ENCODE results near the gene LRRN2. TPM values are rescaled to one million over a fixed set of nuclear protein-coding genes. Genes with fewer than 3 reads are reported as not detected.

The LRRN2 gene
- total and polyA plus RNA-seq, 9 of the 15 experiments (the other 6 are each of a cell fraction or from before 2014, with no cell fraction given), result 0.05 TPM; not detected in 8

DNA sequence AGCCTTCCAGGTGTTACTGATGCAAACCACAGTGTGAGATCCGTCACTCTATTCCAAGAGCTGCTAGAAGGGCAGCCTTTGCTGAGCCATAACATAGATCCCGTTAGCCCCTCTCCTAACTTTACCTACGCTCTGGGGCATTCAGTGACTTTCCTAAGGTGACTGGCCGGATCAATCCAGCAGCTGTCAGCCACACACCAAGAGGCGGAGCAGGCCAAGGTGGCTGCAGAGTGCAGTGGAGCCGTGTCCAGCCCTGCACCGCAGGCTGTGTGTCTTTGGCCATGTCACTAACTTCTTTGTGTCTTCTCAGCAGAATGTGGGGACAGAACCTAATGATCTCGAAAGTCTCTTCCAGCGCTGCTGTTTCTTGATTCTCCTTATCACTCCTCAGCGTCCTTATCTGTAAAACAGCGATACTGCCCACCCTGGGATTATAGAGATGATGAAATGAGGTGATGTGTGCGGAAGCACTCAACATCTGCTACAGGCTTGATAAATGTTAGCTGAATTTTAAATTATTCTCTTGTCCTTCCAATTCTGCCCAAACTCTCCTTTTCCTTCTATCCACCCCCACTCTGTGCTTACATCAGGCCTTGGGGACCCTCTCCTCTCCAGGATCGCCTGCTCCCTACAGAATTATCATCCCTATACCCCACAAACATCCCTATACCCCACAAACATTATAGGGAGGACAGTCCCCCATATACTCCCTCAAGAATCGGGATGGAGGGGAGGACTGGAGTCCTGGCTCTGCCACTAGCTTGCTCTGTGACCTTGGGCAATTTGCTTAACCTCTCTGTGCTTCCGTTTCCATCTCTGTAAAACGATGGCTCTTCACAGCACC, 25.8 kb upstream of the LRRN2 start (continued):
- TF ChIP-seq, protein P1, sequence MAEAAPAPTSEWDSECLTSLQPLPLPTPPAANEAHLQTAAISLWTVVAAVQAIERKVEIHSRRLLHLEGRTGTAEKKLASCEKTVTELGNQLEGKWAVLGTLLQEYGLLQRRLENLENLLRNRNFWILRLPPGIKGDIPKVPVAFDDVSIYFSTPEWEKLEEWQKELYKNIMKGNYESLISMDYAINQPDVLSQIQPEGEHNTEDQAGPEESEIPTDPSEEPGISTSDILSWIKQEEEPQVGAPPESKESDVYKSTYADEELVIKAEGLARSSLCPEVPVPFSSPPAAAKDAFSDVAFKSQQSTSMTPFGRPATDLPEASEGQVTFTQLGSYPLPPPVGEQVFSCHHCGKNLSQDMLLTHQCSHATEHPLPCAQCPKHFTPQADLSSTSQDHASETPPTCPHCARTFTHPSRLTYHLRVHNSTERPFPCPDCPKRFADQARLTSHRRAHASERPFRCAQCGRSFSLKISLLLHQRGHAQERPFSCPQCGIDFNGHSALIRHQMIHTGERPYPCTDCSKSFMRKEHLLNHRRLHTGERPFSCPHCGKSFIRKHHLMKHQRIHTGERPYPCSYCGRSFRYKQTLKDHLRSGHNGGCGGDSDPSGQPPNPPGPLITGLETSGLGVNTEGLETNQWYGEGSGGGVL (CRISPR knock-in tag; IDR thresholded peaks at IDR 0.05), result no peak
- TF ChIP-seq POLR2B (IDR thresholded peaks at IDR 0.05; ENCODE audit: low read depth, partially characterized antibody) (peak; percentile 59), NRF1 (conservative IDR thresholded peaks at IDR 0.05 in 1 of 2, IDR thresholded peaks at IDR 0.05 in 1 of 2) (0 out of 4 replicates have a peak, but pooled peaks have one; percentile 18 to 28), SRSF9 (IDR thresholded peaks at IDR 0.05; ENCODE audit: borderline replicate concordance, low read depth, low read length) (no peak), DIDO1 (tag; IDR thresholded peaks at IDR 0.05; ENCODE audit: low read depth) (peak; percentile 42), TAF15 (IDR thresholded peaks at IDR 0.05; ENCODE audit: low read depth, low read length) (no peak), NFE2L1 (tag; IDR thresholded peaks at IDR 0.05; ENCODE audit: borderline replicate concordance, low read depth) (no peak), POLR3A (IDR thresholded peaks at IDR 0.05; ENCODE audit: borderline replicate concordance, extremely low read depth, insufficient read depth, insufficient read length) (no peak), ZNF384 (IDR thresholded peaks at IDR 0.05; ENCODE audit: low read depth, low read length) (no peak), ILF3 (IDR thresholded peaks at IDR 0.05; ENCODE audit: borderline replicate concordance) (no peak), CBX2 (IDR thresholded peaks at IDR 0.05; ENCODE audit: insufficient read depth, low read length, poor library complexity, severe bottlenecking) (no peak), TRIM28 (IDR thresholded peaks at IDR 0.05) (peak; percentile 53), U2AF2 (optimal IDR thresholded peaks at IDR 0.05; ENCODE audit: low read depth, low read length) (no peak), JUND (IDR thresholded peaks at IDR 0.05; ENCODE audit: borderline replicate concordance, low read depth, low read length) (peak; percentile 97), JUND (tag; IDR thresholded peaks at IDR 0.05; ENCODE audit: borderline replicate concordance, low read depth, low read length) (peak; percentile 93; the same call in 2 of the 3 replicates), RAD51 (IDR thresholded peaks at IDR 0.05; ENCODE audit: borderline replicate concordance, low read depth) (peak; percentile 37; the same call in 1 of the 2 replicates), CREM (IDR thresholded peaks at IDR 0.05; ENCODE audit: low read depth) (peak; percentile 86), MCM3 (IDR thresholded peaks at IDR 0.05) (no peak)
- TF ChIP-seq, protein P2, sequence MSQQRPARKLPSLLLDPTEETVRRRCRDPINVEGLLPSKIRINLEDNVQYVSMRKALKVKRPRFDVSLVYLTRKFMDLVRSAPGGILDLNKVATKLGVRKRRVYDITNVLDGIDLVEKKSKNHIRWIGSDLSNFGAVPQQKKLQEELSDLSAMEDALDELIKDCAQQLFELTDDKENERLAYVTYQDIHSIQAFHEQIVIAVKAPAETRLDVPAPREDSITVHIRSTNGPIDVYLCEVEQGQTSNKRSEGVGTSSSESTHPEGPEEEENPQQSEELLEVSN (IDR thresholded peaks at IDR 0.05; ENCODE audit: borderline replicate concordance in 1 of 2, extremely low read depth in 1 of 2, insufficient read depth in 1 of 2, insufficient read length in 1 of 2, low read depth in 1 of 2, low read length in 1 of 2, poor library complexity in 1 of 2, severe bottlenecking in 1 of 2), result no peak
- TF ChIP-seq, protein P3, sequence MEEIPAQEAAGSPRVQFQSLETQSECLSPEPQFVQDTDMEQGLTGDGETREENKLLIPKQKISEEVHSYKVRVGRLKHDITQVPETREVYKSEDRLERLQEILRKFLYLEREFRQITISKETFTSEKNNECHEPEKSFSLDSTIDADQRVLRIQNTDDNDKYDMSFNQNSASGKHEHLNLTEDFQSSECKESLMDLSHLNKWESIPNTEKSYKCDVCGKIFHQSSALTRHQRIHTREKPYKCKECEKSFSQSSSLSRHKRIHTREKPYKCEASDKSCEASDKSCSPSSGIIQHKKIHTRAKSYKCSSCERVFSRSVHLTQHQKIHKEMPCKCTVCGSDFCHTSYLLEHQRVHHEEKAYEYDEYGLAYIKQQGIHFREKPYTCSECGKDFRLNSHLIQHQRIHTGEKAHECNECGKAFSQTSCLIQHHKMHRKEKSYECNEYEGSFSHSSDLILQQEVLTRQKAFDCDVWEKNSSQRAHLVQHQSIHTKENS (CRISPR knock-in tag; IDR thresholded peaks at IDR 0.05), result no peak
- TF ChIP-seq, protein P4, sequence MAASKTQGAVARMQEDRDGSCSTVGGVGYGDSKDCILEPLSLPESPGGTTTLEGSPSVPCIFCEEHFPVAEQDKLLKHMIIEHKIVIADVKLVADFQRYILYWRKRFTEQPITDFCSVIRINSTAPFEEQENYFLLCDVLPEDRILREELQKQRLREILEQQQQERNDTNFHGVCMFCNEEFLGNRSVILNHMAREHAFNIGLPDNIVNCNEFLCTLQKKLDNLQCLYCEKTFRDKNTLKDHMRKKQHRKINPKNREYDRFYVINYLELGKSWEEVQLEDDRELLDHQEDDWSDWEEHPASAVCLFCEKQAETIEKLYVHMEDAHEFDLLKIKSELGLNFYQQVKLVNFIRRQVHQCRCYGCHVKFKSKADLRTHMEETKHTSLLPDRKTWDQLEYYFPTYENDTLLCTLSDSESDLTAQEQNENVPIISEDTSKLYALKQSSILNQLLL (CRISPR knock-in tag; IDR thresholded peaks at IDR 0.05; ENCODE audit: borderline replicate concordance), result no peak

All from K562 (cell line).